ENCODE data around the gene KCP. TPM values are rescaled to one million over a fixed set of nuclear protein-coding genes. Genes with fewer than 3 reads are reported as not detected.

KCP gene
- polyA plus RNA-seq, 1 donor, result 1.9 TPM

- DNase-seq (ENCODE audit: low read depth), result no peak
Measured at GRCh38 chr7:128827971-128828711, 82.4 kb downstream of the KCP start.

- no peak for DNase-seq (ENCODE audit: low read depth)
Measured at GRCh38 chr7:128827248-128827958, 83.1 kb downstream of the KCP start.

GRCh38 chr7:128826916-128827247 lies 83.6 kb downstream of the KCP start:
- no peak for DNase-seq (ENCODE audit: low read depth)

Other genes with a start within 250 kb of the KCP start
- 2.6 TPM for gene GARIN1A, start 238.4 kb downstream of the KCP start, polyA plus RNA-seq (ENCODE audit: insufficient read length)
- 233 TPM for gene CALU, start 171.3 kb downstream of the KCP start, polyA plus RNA-seq (ENCODE audit: insufficient read length)
- 2.0 TPM for gene OPN1SW, start 134.9 kb downstream of the KCP start, polyA plus RNA-seq (ENCODE audit: insufficient read length)
- gene CCDC136, start 118.7 kb downstream of the KCP start, polyA plus RNA-seq (ENCODE audit: insufficient read length), result 22.9 TPM
- gene FLNC, start 80.3 kb downstream of the KCP start, polyA plus RNA-seq (ENCODE audit: insufficient read length), result 642 TPM
- gene ATP6V1F, start 47.9 kb downstream of the KCP start, polyA plus RNA-seq (ENCODE audit: insufficient read length), result 132 TPM
- 3.2 TPM for gene IRF5, start 27.2 kb upstream of the KCP start, polyA plus RNA-seq (ENCODE audit: insufficient read length)
- gene TNPO3, start 144.4 kb upstream of the KCP start, polyA plus RNA-seq (ENCODE audit: insufficient read length), result 30.5 TPM
- 39.6 TPM for gene TSPAN33, start 234.0 kb upstream of the KCP start, polyA plus RNA-seq (ENCODE audit: insufficient read length)